H1 (cell line): ENCODE results near the gene MYLK4. TPM values are rescaled to one million over a fixed set of nuclear protein-coding genes. Genes with fewer than 3 reads are reported as not detected.

Experiments
- CTCF ChIA-PET: fragments of 300-600 bp; sonication (Branson Sonifier 250); formaldehyde crosslinking; loops from one replicate; lab custom pipeline; 2021; ENCODE audit not compliant: partially characterized antibody; lab: Charles Lee
- POLR2A ChIA-PET: fragments of 300-600 bp; sonication (Branson Sonifier 250); formaldehyde crosslinking; loops from one replicate; lab custom pipeline; 2021; ENCODE audit warnings: inconsistent platforms; ENCODE audit not compliant: partially characterized antibody; lab: Charles Lee
- DNase-seq, 2 experiments: peaks; one replicate each; pipeline versions ENCODE4 v3.0.0 to v3.0.0-alpha.2; 2010 to 2022; ENCODE audit warnings: low spot score in 2 of 2, low read depth in 1 of 2, mixed read lengths in 1 of 2
- FAIRE-seq: peaks from 2 replicates; lab custom pipeline; 2011; peaks lifted over from hg19 to GRCh38; lab: Jason Lieb, UNC
- H2AFZ ChIP-seq: 2 replicates; pipeline ENCODE4 v1.8.1; 2012; ENCODE audit warnings: low read length, inconsistent platforms
- H2AK5ac ChIP-seq: 2 replicates; pipeline ENCODE4 v1.6.1; 2013; ENCODE audit warnings: low read depth, low read length
- H2BK120ac ChIP-seq: replicated peaks from 2 replicates; pipeline ENCODE3; 2013; ENCODE audit warnings: low read depth, low read length, inconsistent platforms
- H2BK12ac ChIP-seq: 2 replicates; pipeline ENCODE4 v1.6.1; 2013; ENCODE audit warnings: low read depth, low read length
- H2BK15ac ChIP-seq: 2 replicates; pipeline ENCODE4 v1.6.1; 2013; ENCODE audit warnings: low read length
- H2BK20ac ChIP-seq: 2 replicates; pipeline ENCODE4 v1.6.1; 2013; ENCODE audit warnings: low read length
- H2BK5ac ChIP-seq: 2 replicates; pipeline ENCODE4 v1.6.1; 2013; ENCODE audit warnings: low read depth, low read length
- H3K14ac ChIP-seq: 2 replicates; pipeline ENCODE4 v1.6.1; 2013; ENCODE audit warnings: inconsistent platforms; ENCODE audit not compliant: insufficient read length
- H3K18ac ChIP-seq: 2 replicates; pipeline ENCODE4 v1.6.1; 2013; ENCODE audit warnings: low read length; ENCODE audit errors: extremely low read depth
- H3K23ac ChIP-seq: 2 replicates; pipeline ENCODE4 v1.6.1; 2013; ENCODE audit warnings: inconsistent platforms; ENCODE audit not compliant: insufficient read length
- H3K23me2 ChIP-seq: 2 replicates; pipeline ENCODE4 v1.6.1; 2013; ENCODE audit warnings: low read depth, low read length
- H3K27ac ChIP-seq: 2 replicates; pipeline ENCODE4 v1.6.1; 2011; ENCODE audit warnings: low read depth, low read length, inconsistent platforms
- H3K27me3 ChIP-seq, 4 experiments: replicated peaks in 1 of 4; 1 replicate in 1 of 4; 2 replicates in 3 of 4; pipeline versions ENCODE4 v1.6.1 to v1.8.1; 2011 to 2013; ENCODE audit warnings: low read length in 3 of 4, mild to moderate bottlenecking in 3 of 4, inconsistent platforms in 2 of 4, mixed read lengths in 2 of 4, moderate library complexity in 1 of 4; ENCODE audit not compliant: control insufficient read depth in 3 of 4, insufficient read depth in 3 of 4; ENCODE audit errors: extremely low read depth in 1 of 4
- H3K36me3 ChIP-seq, 4 experiments: 2 replicates each; pipeline versions ENCODE4 v1.6.1 to v1.8.1; 2011 to 2013; ENCODE audit warnings: mild to moderate bottlenecking in 4 of 4, low read length in 3 of 4, moderate library complexity in 2 of 4, control low read depth in 1 of 4, inconsistent platforms in 1 of 4; ENCODE audit not compliant: insufficient read depth in 4 of 4, control insufficient read depth in 2 of 4
- H3K4ac ChIP-seq: replicated peaks from 2 replicates; pipeline ENCODE3; 2013; ENCODE audit warnings: low read length, low read depth, mixed read lengths, inconsistent platforms; ENCODE audit not compliant: insufficient read length
- H3K4me1 ChIP-seq, 4 experiments: replicated peaks in 1 of 4; 1 replicate in 1 of 4; 2 replicates in 3 of 4; pipeline versions ENCODE4 v1.6.1 to v1.8.1; 2011 to 2013; ENCODE audit warnings: low read length in 3 of 4, inconsistent platforms in 2 of 4, mixed read lengths in 1 of 4; ENCODE audit not compliant: insufficient read depth in 4 of 4, control insufficient read depth in 3 of 4
- H3K4me2 ChIP-seq, 2 experiments: 2 replicates each; pipeline versions ENCODE4 v1.6.1 to v1.8.1; 2011 to 2013; ENCODE audit warnings: low read depth in 2 of 2, low read length in 2 of 2, control low read depth in 1 of 2, inconsistent platforms in 1 of 2, mild to moderate bottlenecking in 1 of 2; ENCODE audit not compliant: insufficient read depth in 1 of 2
- H3K4me3 ChIP-seq, 4 experiments: fragments of 200-600, 300-600 bp in 1 of 4; sonication (generic), shearing (Covaris generic), sonication (Bioruptor Twin) in 1 of 4; 2 replicates each; pipeline versions ENCODE4 v1.5.1 to v1.8.1; 2011 to 2016; ENCODE audit warnings: low read length in 4 of 4, low read depth in 3 of 4, control low read depth in 2 of 4, inconsistent platforms in 2 of 4, mild to moderate bottlenecking in 2 of 4, mixed read lengths in 1 of 4, moderate library complexity in 1 of 4; ENCODE audit not compliant: insufficient read depth in 2 of 4; ENCODE audit errors: extremely low read depth in 1 of 4
- H3K56ac ChIP-seq: replicated peaks from 2 replicates; pipeline ENCODE3; 2013; ENCODE audit warnings: low read depth, mild to moderate bottlenecking, mixed read lengths, low read length, inconsistent platforms; ENCODE audit not compliant: insufficient read length
- H3K79me1 ChIP-seq: 2 replicates; pipeline ENCODE4 v1.6.1; 2013; ENCODE audit warnings: low read depth, low read length, control low read depth
- H3K79me2 ChIP-seq, 2 experiments: 2 replicates each; pipeline versions ENCODE4 v1.6.1 to v1.8.1; 2012 to 2013; ENCODE audit warnings: low read length in 2 of 2, mild to moderate bottlenecking in 2 of 2, inconsistent platforms in 1 of 2; ENCODE audit not compliant: insufficient read depth in 2 of 2, control insufficient read depth in 1 of 2
- H3K9ac ChIP-seq, 4 experiments: replicated peaks in 1 of 4; 1 replicate in 1 of 4; 2 replicates in 3 of 4; pipeline versions ENCODE4 v1.6.1 to v1.8.1; 2011 to 2013; ENCODE audit warnings: low read depth in 3 of 4, low read length in 3 of 4, control low read depth in 2 of 4, mild to moderate bottlenecking in 2 of 4, moderate library complexity in 2 of 4, inconsistent platforms in 1 of 4; ENCODE audit errors: extremely low read depth in 1 of 4
- H3K9me3 ChIP-seq, 2 experiments: 2 replicates each; pipeline versions ENCODE4 v1.6.1 to v1.8.1; 2012 to 2013; ENCODE audit warnings: mild to moderate bottlenecking in 2 of 2, moderate library complexity in 2 of 2, control low read depth in 1 of 2, inconsistent platforms in 1 of 2, low read depth in 1 of 2, low read length in 1 of 2, mixed read lengths in 1 of 2; ENCODE audit not compliant: insufficient read depth in 2 of 2
- H4K20me1 ChIP-seq, 2 experiments: replicated peaks in 1 of 2; 2 replicates each; pipeline versions ENCODE3 to v1.8.1; 2011 to 2013; ENCODE audit warnings: inconsistent platforms in 2 of 2, low read length in 2 of 2, mild to moderate bottlenecking in 1 of 2; ENCODE audit not compliant: insufficient read depth in 2 of 2, control insufficient read depth in 1 of 2
- H4K5ac ChIP-seq: 2 replicates; pipeline ENCODE4 v1.6.1; 2013; ENCODE audit warnings: low read length, low read depth, mixed read lengths, inconsistent platforms; ENCODE audit not compliant: insufficient read length
- H4K8ac ChIP-seq: 2 replicates; pipeline ENCODE4 v1.8.0; 2013; ENCODE audit warnings: mild to moderate bottlenecking, moderate library complexity, low read length, inconsistent platforms; ENCODE audit not compliant: insufficient read depth; ENCODE audit errors: extremely low read depth
- H4K91ac ChIP-seq: replicated peaks from 2 replicates; pipeline ENCODE3; 2013; ENCODE audit warnings: low read length, mixed read lengths, inconsistent platforms; ENCODE audit not compliant: insufficient read length
- ATF3 ChIP-seq: IDR thresholded peaks from 2 replicates; pipeline ENCODE4 v1.6.1; 2011; ENCODE audit warnings: low read depth, mild to moderate bottlenecking, low read length; ENCODE audit not compliant: insufficient read depth
- CBX5 ChIP-seq: fragments of 300-800, 300-1000 bp; sonication (generic); IDR thresholded peaks from 2 replicates; pipeline ENCODE4 v1.7.1; 2016; ENCODE audit warnings: antibody characterized with exemption, low read length, low read depth
- CBX8 ChIP-seq: fragments of 300-800, 300-1000 bp; sonication (generic); IDR thresholded peaks from 2 replicates; pipeline ENCODE4 v1.7.1; 2016; ENCODE audit warnings: low read depth, low read length, borderline replicate concordance
- CHD2 ChIP-seq: IDR thresholded peaks from 2 replicates; pipeline ENCODE4 v1.6.1; 2012; ENCODE audit warnings: low read length, improper control_type of control experiment
- CTCF ChIP-seq, 3 experiments: IDR thresholded peaks; 1 replicate in 2 of 3; 2 replicates in 1 of 3; pipeline versions ENCODE4 v1.5.1 to v1.6.1; 2011; ENCODE audit warnings: low read length in 3 of 3, mild to moderate bottlenecking in 3 of 3, inconsistent platforms in 2 of 3, low read depth in 1 of 3, moderate library complexity in 1 of 3; ENCODE audit not compliant: insufficient read depth in 1 of 3; ENCODE audit errors: control extremely low read depth in 1 of 3
- GABPA ChIP-seq: IDR thresholded peaks from 2 replicates; pipeline ENCODE4 v1.6.1; 2011; ENCODE audit warnings: mild to moderate bottlenecking, low read length, moderate library complexity, borderline replicate concordance; ENCODE audit not compliant: insufficient read depth
- HDAC6 ChIP-seq: IDR thresholded peaks from one replicate; pipeline ENCODE4 v1.7.1; 2012; ENCODE audit warnings: low read depth, mild to moderate bottlenecking, inconsistent platforms, low read length, moderate library complexity
- SIX5 ChIP-seq: IDR thresholded peaks from 2 replicates; pipeline ENCODE4 v1.6.1; 2011; ENCODE audit warnings: mild to moderate bottlenecking, low read depth, low read length
- SP1 ChIP-seq: IDR thresholded peaks from 2 replicates; pipeline ENCODE4 v1.6.1; 2011; ENCODE audit warnings: low read depth, low read length
- SUZ12 ChIP-seq: fragments of 200-600 bp; sonication (generic); IDR thresholded peaks from 2 replicates; pipeline ENCODE4 v1.6.1; 2012; ENCODE audit warnings: mild to moderate bottlenecking, inconsistent platforms, low read length, moderate library complexity, mixed read lengths
- TAF1 ChIP-seq: IDR thresholded peaks from 2 replicates; pipeline ENCODE4 v1.6.1; 2011; ENCODE audit warnings: mild to moderate bottlenecking, low read depth, low read length
- TBP ChIP-seq: IDR thresholded peaks from 2 replicates; pipeline ENCODE4 v1.6.1; 2011; ENCODE audit warnings: low read depth, low read length, improper control_type of control experiment
- WGBS, 2 experiments: shearing (Covaris generic) in 1 of 2; methylation state at CpG; one replicate each; pipeline versions ENCODE4 v1.1.6 to v1.1.7; 2013 to 2015; ENCODE audit warnings: low lambda C conversion rate in 2 of 2, mixed read lengths in 2 of 2, inconsistent platforms in 1 of 2, low coverage in 1 of 2, missing lambda C conversion rate in 1 of 2; ENCODE audit not compliant: insufficient replicate concordance in 2 of 2, insufficient coverage in 1 of 2, insufficient read length in 1 of 2; ENCODE audit errors: extremely low coverage in 1 of 2, missing lambda C conversion rate in 1 of 2; 5-methylcytosine and 5-hydroxymethylcytosine counted together
- polyA plus RNA-seq, 7 experiments: library from polyadenylated mRNA; depleted of rRNA in 3 of 7; stranded (reverse) in 5 of 7; unstranded in 2 of 7; fragments of >200 nt in 5 of 7; fragments of 200-250 nt in 2 of 7; gene quantifications; 1 replicate in 5 of 7; 2 replicates in 1 of 7; 4 replicates in 1 of 7; pipeline versions ENCODE4 v1.2.1 to v1.2.3, GENCODE V29; 2011 to 2013; ENCODE audit warnings: missing spikeins in 2 of 7, mixed read lengths in 2 of 7
- total RNA-seq: library from RNA; stranded (reverse); fragmentation: NEBNext Ultra II Directional; extraction: Animal tissue kit (Norgen Biotek cat#: 25700); gene quantifications from 2 replicates; pipeline ENCODE4 v1.2.1, GENCODE V29; 2021

Gene MYLK4
- total and polyA plus RNA-seq, 2 of the 8 experiments (the other 6 are each of a cell fraction or from before 2014, with no cell fraction given), result 0.11 to 0.17 TPM

GRCh38 chr6:2754911-2755310 lies 4.2 kb upstream of the MYLK4 start:
- CTCF ChIA-PET, result interaction anchor here (0.9 to 1.6 kb wide), 2 partner anchors 16 to 37 kb away, joined by 3 to 8 read pairs; no protein-coding TSS in a partner anchor
- TF ChIP-seq TBP (no peak), ATF3 (no peak), CBX8 (no peak), CBX5 (no peak), SP1 (no peak), CHD2 (no peak), TAF1 (no peak), GABPA (no peak), SIX5 (no peak), HDAC6 (no peak), SUZ12 (no peak), CTCF (IDR thresholded peaks at IDR 0.05; ENCODE audit: control extremely low read depth in 1 of 3, insufficient read depth in 1 of 3, low read depth in 1 of 3, low read length in 3 of 3) (no peak)

More at GRCh38 chr6:2754911-2755310, 4.2 kb upstream of the MYLK4 start:
- Histone ChIP-seq H3K23me2 (no peaks in the 10 kb centered on the region; the same call in 1 of the 2 replicates), H2AFZ (no peak overlapping the region), H2BK20ac (no peak overlapping the region), H3K4me3 (no peak overlapping the region), H3K27ac (no peak overlapping the region), H3K23ac (no peak overlapping the region), H2BK15ac (no peak overlapping the region), H3K9ac (no peak overlapping the region), H4K91ac (no peak overlapping the region), H3K4me1 (no peaks in the 10 kb centered on the region; a peak in 1 of 7 replicates), H3K18ac (no peak overlapping the region), H2BK12ac (no peak overlapping the region), H3K4ac (no peak overlapping the region), H3K79me2 (no peaks in the 10 kb centered on the region), H4K5ac (no peak overlapping the region), H2AK5ac (no peak overlapping the region), H2BK120ac (no peak overlapping the region), H3K36me3 (no peaks in the 10 kb centered on the region), H3K79me1 (no peaks in the 10 kb centered on the region), H4K8ac (no peak overlapping the region), H3K56ac (no peak overlapping the region), H2BK5ac (no peak overlapping the region), H3K9me3 (no peaks in the 10 kb centered on the region), H4K20me1 (no peaks in the 10 kb centered on the region), H3K27me3 (no peaks in the 10 kb centered on the region), H3K4me2 (no peak overlapping the region), H3K14ac (no peak overlapping the region)
- WGBS, 2 experiments, result 74% methylated on average over 1 of the region's 1 CpG; no CpG with 5 or more reads in 1 of the 2 experiments
- FAIRE-seq (no peak), DNase-seq (no peak)
- POLR2A ChIA-PET, result no interaction called here
